ENCODE measurements around the gene RBM20. TPM values are rescaled to one million over a fixed set of nuclear protein-coding genes. Genes with fewer than 3 reads are reported as not detected.

Gene RBM20
- total RNA-seq, 4 donors from 2014 or later, result 1.6 to 18.6 (median 3.2) TPM

DNA sequence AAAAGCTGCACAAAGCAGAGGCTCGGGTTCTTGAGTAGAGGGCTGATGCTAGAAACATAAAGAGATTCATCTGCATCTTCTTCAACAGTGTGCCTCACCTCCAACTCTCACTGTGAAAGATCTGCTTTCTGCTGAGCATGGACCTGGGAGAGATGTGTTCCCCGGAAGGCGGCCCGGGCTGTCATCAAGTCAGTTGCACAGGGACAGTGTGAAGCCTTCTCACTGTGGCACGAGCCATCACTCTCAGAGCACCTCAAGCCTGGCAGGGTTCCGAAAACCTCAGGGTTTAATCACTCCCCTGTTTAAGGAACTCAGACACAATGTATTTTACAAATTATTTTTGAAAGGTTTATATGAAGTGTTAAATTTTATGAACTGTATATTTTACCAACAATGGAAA lies 98.7 kb downstream of the RBM20 start:
- TF ChIP-seq EP300 (IDR thresholded peaks at IDR 0.05), result no peak
- no peak for TF ChIP-seq POLR2A (IDR thresholded peaks at IDR 0.05)
- TF ChIP-seq, protein P1, sequence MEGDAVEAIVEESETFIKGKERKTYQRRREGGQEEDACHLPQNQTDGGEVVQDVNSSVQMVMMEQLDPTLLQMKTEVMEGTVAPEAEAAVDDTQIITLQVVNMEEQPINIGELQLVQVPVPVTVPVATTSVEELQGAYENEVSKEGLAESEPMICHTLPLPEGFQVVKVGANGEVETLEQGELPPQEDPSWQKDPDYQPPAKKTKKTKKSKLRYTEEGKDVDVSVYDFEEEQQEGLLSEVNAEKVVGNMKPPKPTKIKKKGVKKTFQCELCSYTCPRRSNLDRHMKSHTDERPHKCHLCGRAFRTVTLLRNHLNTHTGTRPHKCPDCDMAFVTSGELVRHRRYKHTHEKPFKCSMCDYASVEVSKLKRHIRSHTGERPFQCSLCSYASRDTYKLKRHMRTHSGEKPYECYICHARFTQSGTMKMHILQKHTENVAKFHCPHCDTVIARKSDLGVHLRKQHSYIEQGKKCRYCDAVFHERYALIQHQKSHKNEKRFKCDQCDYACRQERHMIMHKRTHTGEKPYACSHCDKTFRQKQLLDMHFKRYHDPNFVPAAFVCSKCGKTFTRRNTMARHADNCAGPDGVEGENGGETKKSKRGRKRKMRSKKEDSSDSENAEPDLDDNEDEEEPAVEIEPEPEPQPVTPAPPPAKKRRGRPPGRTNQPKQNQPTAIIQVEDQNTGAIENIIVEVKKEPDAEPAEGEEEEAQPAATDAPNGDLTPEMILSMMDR (IDR thresholded peaks at IDR 0.05), result no peak
- TF ChIP-seq POLR2AphosphoS5 (IDR thresholded peaks at IDR 0.05), result no peak
- Histone ChIP-seq H3K27me3 (no peaks in the 10 kb centered on the region), H3K9me3 (no peaks in the 10 kb centered on the region), H3K36me3 (no peaks in the 10 kb centered on the region), H3K4me3 (no peak overlapping the region), H3K27ac (no peak overlapping the region), H3K4me1 (peaks cover 16% of the 10 kb centered on the region)
- DNase-seq (ENCODE audit: low spot score in 2 of 2), result no peak
- WGBS, result 88% methylated on average over 6 of the region's 6 CpGs

DNA sequence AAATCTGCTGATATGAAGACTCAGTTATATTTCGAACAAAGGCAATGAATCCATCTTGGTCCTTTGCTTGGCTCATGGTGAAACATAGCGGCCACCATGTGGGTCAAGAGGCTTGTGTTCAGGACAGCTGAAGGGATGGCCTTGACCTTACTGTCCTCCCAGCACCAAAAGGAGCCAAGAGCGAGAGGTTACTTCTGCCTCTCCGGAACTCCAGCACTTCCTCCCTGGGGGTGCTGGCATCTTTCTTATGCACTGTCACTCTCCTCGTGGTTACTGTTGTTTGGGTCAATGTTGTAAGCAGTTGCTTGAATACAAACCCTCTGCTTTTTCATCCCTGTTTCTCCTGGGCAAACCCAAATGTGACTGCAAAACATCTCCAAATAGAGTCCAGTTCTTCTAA lies 100.6 kb downstream of the RBM20 start:
- DNase-seq (ENCODE audit: low spot score in 2 of 2), result no peak
- 71% methylated on average over 5 of the region's 5 CpGs for WGBS
- H3K9me3 ChIP-seq, result no peaks in the 10 kb centered on the region
- H3K4me3 ChIP-seq, result no peak overlapping the region
- H3K27ac ChIP-seq, result peak overlapping the region; percentile 4
- peaks cover 14% of the 10 kb centered on the region for H3K4me1 ChIP-seq
- H3K36me3 ChIP-seq, result no peaks in the 10 kb centered on the region
- TF ChIP-seq POLR2AphosphoS5 (IDR thresholded peaks at IDR 0.05) (no peak), POLR2A (IDR thresholded peaks at IDR 0.05) (no peak)
- TF ChIP-seq, protein P1 (IDR thresholded peaks at IDR 0.05), result no peak
- no peaks in the 10 kb centered on the region for H3K27me3 ChIP-seq

DNA sequence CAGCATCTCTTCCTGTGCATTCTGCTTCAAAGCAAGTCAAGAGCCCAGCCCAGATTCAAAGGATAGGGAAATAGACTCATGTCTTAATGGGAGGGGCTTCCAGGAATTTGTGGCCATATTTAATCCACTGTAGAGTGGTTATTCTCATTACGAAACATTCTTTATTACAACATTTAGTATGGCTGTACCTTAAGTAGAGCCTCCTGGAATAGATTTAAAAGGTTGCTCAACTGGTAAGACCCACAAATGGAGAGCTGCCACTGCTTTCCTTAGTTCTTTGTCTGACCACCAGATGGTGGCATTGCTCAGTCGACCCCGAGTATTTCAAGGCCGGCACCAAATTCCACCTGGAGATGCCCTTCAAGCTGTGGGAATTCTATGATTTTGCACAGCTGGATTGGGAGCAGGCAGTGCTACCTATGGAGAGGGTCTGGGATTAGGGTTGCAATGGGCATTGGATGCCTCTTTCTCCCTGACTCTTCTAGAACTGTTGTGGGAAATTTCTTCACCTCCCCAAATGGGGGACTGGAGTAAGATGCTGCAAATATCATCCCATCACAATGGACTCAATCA lies 102.2 kb downstream of the RBM20 start:
- Histone ChIP-seq H3K9me3 (no peaks in the 10 kb centered on the region), H3K4me3 (no peak overlapping the region), H3K27me3 (no peaks in the 10 kb centered on the region), H3K36me3 (no peaks in the 10 kb centered on the region), H3K4me1 (peaks cover 14% of the 10 kb centered on the region), H3K27ac (peak overlapping the region; percentile 21)
- TF ChIP-seq, protein P1 (IDR thresholded peaks at IDR 0.05), result peak; percentile 65 to 87
- TF ChIP-seq POLR2AphosphoS5 (IDR thresholded peaks at IDR 0.05) (peak in 1 of 3 donors; percentile 40), EP300 (IDR thresholded peaks at IDR 0.05) (no peak)
- WGBS, result 4% methylated on average over 4 of the region's 4 CpGs
- peak in 1 of 2 donors; percentile 72 for DNase-seq (ENCODE audit: low spot score in 2 of 2)

- TF ChIP-seq, protein P1 (IDR thresholded peaks at IDR 0.05), result no peak
- no peak for TF ChIP-seq EP300 (IDR thresholded peaks at IDR 0.05)
- no peak for TF ChIP-seq POLR2AphosphoS5 (IDR thresholded peaks at IDR 0.05)
- TF ChIP-seq POLR2A (IDR thresholded peaks at IDR 0.05), result no peak
- H3K27ac ChIP-seq, result peak overlapping the region; percentile 15
These were observed 103.0 kb downstream of the RBM20 start for GRCh38 chr10:110746969-110747608.

GRCh38 chr10:110747609-110748464 lies 103.7 kb downstream of the RBM20 start:
- no peaks in the 10 kb centered on the region for H3K27me3 ChIP-seq
- no peak for DNase-seq (ENCODE audit: low spot score in 2 of 2)
- no peaks in the 10 kb centered on the region for H3K9me3 ChIP-seq
- H3K27ac ChIP-seq, result peak overlapping the region; percentile 15
- no peak overlapping the region for H3K4me3 ChIP-seq
- TF ChIP-seq, protein P1 (IDR thresholded peaks at IDR 0.05), result no peak
- TF ChIP-seq POLR2A (IDR thresholded peaks at IDR 0.05) (no peak), POLR2AphosphoS5 (IDR thresholded peaks at IDR 0.05) (no peak), EP300 (IDR thresholded peaks at IDR 0.05) (no peak)
- peaks cover 14% of the 10 kb centered on the region for H3K4me1 ChIP-seq
- 90% methylated on average over 2 of the region's 2 CpGs for WGBS
- H3K36me3 ChIP-seq, result no peaks in the 10 kb centered on the region

More at GRCh38 chr10:110746969-110747608, 103.0 kb downstream of the RBM20 start:
- no peaks in the 10 kb centered on the region for H3K36me3 ChIP-seq
- peaks cover 14% of the 10 kb centered on the region for H3K4me1 ChIP-seq
- H3K9me3 ChIP-seq, result no peaks in the 10 kb centered on the region
- no peak for DNase-seq (ENCODE audit: low spot score in 2 of 2)
- no peak overlapping the region for H3K4me3 ChIP-seq
- H3K27me3 ChIP-seq, result no peaks in the 10 kb centered on the region
- WGBS, result 30% methylated on average over 1 of the region's 1 CpG

All from suprapubic skin (tissue), 4 donors.